Fibroblast of pulmonary artery (primary cell): ENCODE data around the gene ATF3.

Source experiments
- DNase-seq: peaks from one replicate; pipeline ENCODE4 v3.0.0-alpha.2; 2010; ENCODE audit warnings: low read depth
- H3K4me3 ChIP-seq: replicated peaks from 2 replicates; pipeline ENCODE4 v1.5.1; 2011; ENCODE audit warnings: low read depth, mild to moderate bottlenecking, control low read depth, low read length, moderate library complexity
- TF ChIP-seq, protein P1 (sequence below): IDR thresholded peaks from 2 replicates; pipeline ENCODE4 v1.5.1; 2011; ENCODE audit warnings: mild to moderate bottlenecking, control low read depth, low read length, inconsistent platforms; ENCODE audit errors: missing control alignments

The ATF3 gene

DNA sequence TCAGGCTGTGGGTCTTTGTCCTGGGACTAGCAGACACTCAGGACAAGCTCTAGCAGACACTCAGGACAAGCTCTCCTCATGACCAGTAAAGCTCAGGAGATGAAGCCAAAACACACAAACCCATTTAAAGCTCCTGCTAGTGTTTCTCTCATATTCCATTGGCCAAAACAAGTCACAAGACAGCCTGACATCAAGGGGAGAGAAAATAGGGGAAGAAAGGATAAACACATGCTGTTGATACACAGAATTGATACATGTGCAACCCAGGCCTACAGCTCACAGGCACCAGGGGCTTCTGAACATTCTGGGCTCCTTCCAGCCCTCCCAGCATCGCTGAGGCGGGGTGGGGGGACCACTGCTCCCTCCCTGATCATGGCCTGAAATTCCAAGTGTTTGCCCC, 35.3 kb downstream of the ATF3 start:
- no peak overlapping the region for H3K4me3 ChIP-seq
- TF ChIP-seq, protein P1, sequence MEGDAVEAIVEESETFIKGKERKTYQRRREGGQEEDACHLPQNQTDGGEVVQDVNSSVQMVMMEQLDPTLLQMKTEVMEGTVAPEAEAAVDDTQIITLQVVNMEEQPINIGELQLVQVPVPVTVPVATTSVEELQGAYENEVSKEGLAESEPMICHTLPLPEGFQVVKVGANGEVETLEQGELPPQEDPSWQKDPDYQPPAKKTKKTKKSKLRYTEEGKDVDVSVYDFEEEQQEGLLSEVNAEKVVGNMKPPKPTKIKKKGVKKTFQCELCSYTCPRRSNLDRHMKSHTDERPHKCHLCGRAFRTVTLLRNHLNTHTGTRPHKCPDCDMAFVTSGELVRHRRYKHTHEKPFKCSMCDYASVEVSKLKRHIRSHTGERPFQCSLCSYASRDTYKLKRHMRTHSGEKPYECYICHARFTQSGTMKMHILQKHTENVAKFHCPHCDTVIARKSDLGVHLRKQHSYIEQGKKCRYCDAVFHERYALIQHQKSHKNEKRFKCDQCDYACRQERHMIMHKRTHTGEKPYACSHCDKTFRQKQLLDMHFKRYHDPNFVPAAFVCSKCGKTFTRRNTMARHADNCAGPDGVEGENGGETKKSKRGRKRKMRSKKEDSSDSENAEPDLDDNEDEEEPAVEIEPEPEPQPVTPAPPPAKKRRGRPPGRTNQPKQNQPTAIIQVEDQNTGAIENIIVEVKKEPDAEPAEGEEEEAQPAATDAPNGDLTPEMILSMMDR, result no peak
- DNase-seq, result no peak

DNA sequence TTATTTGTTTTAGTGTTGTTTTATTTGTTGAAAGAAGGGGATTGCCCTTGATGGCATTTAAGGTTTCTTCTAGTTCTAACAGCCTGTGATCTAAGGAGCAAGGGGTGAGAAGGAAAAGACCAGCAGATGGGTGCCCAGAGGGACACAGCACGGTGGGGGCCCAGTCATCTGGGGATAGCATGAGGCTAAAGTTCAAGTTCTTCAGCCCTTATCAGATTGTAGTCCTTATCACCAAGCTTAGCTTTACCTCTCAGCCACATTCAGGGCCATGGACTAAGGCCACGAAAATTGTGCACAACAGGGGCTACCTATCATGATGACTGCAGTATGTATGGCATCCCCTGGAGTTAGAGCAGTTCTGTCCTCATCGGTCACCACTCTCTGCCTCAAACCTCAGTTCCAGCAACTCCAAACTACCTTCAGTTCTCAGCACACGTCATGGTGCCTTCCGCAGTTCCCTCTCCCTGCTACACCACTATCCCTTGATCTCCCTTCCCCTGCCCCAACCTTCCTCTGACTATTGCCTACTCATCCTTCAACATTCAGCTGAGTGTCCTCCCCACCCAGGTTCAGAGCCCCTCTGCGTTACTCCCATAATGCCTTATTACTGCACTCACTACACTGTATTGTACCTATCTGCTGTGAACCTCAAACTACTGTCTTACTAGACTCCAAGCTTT, 36.4 kb downstream of the ATF3 start:
- TF ChIP-seq, protein P1, result no peak
- no peak overlapping the region for H3K4me3 ChIP-seq
- no peak for DNase-seq

DNA sequence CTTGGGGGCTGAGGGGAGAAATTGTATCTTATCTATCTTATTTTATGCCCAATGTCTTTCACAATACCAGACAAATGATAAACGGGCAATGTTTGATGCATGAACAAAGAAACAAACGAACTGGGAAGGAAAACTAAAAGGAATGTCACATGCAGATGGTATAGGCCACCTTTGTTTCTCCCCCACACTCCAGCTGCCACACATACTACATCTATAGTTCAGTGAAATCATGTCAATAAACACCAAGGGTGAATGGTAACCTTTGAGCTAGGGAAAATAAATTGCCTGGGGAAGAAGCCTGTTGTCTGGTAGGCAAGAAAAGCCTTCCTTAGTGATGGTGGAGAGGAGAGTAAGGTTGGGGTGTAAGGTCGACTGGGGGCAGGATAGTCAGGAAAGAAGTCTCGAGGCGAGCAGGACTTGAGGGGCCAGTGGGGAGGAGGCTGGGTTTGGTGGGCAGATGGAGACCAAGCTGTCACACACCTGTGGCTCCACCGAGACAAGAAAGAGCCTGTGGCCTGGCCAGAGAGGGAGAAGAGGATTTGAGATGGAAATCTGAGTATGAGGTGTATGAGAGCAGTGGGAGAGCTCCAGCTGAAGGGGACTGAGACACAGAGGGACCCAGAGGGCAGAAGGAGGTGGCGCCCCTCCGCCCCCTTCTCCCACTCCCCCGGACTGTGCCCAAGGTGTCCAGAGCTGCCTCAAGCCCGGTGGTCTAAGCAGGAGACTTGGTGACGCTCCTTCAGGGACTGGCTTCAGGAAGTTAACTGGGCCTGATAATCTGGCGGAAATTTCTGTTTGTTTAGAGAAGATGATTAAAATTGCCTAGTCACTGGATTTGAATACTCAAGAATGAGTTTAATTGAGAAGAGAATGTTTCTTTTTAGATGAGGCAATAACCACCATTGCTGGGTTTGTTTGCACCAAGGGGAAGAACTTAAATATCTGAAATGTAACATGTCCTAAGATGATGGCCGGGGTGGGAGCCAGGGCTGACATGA, 37.3 kb downstream of the ATF3 start:
- TF ChIP-seq, protein P1, result no peak
- H3K4me3 ChIP-seq, result no peak overlapping the region
- DNase-seq, result no peak

DNA sequence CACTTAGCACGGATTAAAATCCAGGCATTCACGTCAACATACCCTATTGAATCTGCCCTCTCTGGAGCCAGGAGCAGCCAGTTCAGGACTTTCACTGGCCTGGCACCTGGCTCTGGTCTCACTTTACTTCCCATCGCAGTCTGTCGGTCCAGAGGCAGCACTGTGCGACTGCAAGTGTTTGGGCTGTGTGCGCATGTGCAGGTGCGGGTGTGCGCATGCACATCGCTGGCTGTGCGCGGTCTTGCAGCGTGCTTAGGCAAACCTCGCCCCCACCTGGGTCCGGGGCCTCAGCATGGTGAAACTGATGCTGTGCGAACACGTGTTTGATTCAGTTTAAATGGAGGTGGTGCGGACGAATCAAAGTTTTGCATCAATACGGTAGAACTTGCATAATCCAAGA, 38.0 kb downstream of the ATF3 start:
- no peak overlapping the region for H3K4me3 ChIP-seq
- TF ChIP-seq, protein P1, result no peak
- DNase-seq, result no peak

DNA sequence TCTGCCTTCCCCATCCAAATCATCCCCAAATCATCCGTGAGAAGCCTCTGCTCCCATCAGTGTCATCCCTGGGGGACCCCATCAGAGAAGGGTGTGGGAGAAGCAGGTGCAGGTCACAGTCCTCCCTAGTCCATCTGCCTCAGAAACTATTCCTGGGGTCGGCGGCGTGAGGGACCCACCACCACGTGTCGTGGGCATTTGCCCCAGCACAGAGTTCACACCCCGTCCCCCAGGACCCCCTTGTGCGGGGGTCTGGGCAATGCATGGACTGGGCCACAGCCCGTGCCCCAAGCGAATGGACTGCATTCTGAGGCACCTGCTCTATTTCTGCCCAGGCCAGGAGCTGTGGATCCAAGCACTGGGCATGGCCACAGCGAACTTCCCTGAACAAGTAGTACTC, 38.4 kb downstream of the ATF3 start:
- no peak overlapping the region for H3K4me3 ChIP-seq
- TF ChIP-seq, protein P1, result no peak
- DNase-seq, result no peak

DNA sequence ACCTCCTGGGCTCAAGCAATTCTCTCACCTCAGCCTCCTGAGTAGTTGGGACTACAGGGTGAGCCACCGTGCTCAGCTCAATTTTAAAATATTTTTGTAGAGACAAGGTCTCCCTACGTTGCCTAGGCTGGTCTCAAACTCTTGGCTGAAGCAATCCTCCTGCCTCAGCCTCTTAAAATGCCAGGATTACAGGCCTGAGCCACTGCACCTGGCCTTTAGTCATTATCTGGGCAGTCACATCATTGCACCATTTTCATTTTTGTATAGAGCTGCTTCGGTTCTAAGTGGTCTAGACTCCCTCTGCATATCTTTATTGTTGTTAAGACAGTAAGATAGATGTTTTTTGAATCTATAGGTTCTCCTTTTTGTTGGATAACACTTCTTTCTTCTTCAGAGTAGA, 39.9 kb downstream of the ATF3 start:
- TF ChIP-seq, protein P1, result no peak
- no peak overlapping the region for H3K4me3 ChIP-seq
- no peak for DNase-seq
